Adipose tissue (tissue), 3 donors: ENCODE results near the gene AEN. TPM values are rescaled to one million over a fixed set of nuclear protein-coding genes. Genes with fewer than 3 reads are reported as not detected.
"Not testable (repeated sequence)": the region's sequence is repeated elsewhere in the genome, so short reads cannot be mapped to it uniquely, and the experiment has no call there.

ENCODE experiments used
- H3K27ac ChIP-seq: one replicate; pipeline ENCODE4 v1.5.1; 2013; ENCODE audit warnings: low read depth, low read length
- WGBS, 3 donors: extraction: QIAGEN DNeasy Blood & Tissue Kit; methylation state at CpG; one replicate each; pipeline ENCODE4 v1.1.7; 2013; 5-methylcytosine and 5-hydroxymethylcytosine counted together
- polyA plus RNA-seq, 3 donors: library from polyadenylated mRNA; stranded (reverse); fragments of 200-250 nt; gene quantifications; one replicate each; pipeline ENCODE4 v1.2.3, GENCODE V29; 2013
- donor health status: healthy with polysubstance abuse.
- donor health status: Bipolar disorder and iron deficiency.
- donor health status: healthy.

The AEN gene
- polyA plus RNA-seq, 3 donors = 6.7 to 15.9 (median 11.4) TPM

DNA sequence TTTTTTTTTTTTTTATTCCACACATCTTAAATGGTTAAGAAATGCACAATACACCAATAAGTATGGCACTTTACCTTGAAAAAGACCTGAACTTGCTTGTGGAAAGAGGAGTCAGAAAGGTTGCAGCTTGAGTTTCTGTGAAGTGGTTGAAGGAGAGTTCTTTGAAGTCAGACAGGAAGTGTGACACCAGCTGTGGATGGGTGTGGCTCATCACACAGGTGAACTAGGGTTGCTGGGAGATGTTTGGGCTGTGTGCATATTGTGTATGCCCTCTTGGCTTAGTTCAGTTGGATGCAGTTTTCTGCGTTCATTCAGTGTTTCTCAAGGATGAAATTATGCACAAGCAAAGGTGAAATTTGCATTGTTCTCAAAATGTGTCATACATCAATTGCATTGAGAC is 6.3 kb downstream of the AEN start:
- WGBS, 3 donors = 91 to 96% (median 93%) methylated on average over 1 of the region's 1 CpG
- H3K27ac ChIP-seq = no peak overlapping the region

- WGBS, 3 donors = 84 to 97% (median 94%) methylated on average over 5 of the region's 5 CpGs
- H3K27ac ChIP-seq = no peak overlapping the region
Observed at GRCh38 chr15:88628018-88628654, 7.0 kb downstream of the AEN start.

GRCh38 chr15:88629071-88629470 is 7.9 kb downstream of the AEN start:
- WGBS, 3 donors = 89 to 94% (median 90%) methylated on average over 16 of the region's 16 CpGs

GRCh38 chr15:88630141-88630721 is 9.1 kb downstream of the AEN start:
- H3K27ac ChIP-seq = no peak overlapping the region
- WGBS, 3 donors = 43 to 63% (median 62%) methylated on average over 9 of the region's 9 CpGs

More at GRCh38 chr15:88629071-88629470, 7.9 kb downstream of the AEN start:
- no peak overlapping the region for H3K27ac ChIP-seq

GRCh38 chr15:88630798-88631463 is 9.8 kb downstream of the AEN start:
- H3K27ac ChIP-seq = no peak overlapping the region
- WGBS, 3 donors = 67 to 87% (median 83%) methylated on average over 7 of the region's 7 CpGs

DNA sequence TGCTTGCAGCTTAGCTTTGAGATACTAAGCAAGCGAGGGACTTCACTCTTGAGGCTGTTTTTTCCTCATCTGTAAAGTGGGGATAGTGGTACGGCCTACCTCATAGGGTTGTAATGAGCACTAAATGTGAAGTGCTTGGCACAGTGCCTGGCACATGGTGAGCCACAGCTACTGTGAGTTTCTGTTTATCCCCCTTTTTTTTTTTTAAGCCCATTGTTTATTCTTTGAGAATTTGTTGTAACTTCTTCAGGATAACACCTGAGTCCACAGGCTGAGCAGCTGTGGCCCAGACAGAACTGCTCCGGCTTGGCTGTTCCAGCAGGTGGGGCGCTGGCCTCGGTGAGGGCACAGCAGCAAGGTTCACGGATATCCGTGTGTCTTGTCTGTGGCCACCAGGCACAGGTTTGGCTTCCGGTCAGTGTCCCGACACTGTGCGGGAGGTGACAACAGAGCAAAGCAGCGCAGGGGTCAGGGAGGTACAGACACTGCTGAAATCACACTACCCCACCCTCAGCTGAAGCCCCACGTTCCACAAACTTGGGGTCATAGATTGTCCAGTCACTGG is 10.4 kb downstream of the AEN start:
- WGBS, 3 donors = 89 to 93% (median 90%) methylated on average over 12 of the region's 12 CpGs
- no peak overlapping the region for H3K27ac ChIP-seq

DNA sequence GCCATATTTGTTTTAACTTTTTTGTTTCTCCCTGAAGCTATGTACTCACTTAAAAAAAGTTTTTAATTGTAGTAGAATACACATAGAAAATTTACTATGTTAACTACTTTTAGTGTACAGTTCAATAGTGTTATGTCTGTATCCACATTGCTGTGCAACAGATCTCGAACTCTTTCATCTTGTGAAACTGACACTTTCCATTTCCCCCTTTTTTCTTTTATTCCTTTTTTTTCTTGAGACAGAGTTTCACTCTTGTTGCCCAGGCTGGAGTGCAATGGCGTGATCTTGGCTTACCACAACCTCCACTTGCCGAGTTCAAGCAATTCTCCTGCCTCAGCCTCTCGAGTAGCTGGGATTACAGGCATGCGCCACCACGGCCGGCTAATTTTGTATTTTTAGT is 11.7 kb downstream of the AEN start:
- WGBS, 3 donors = 79 to 93% (median 86%) methylated on average over 7 of the region's 7 CpGs
- H3K27ac ChIP-seq = not testable (repeated sequence)

GRCh38 chr15:88634449-88634848 is 13.3 kb downstream of the AEN start:
- H3K27ac ChIP-seq = no peak overlapping the region
- 83 to 94% (median 93%) methylated on average over 2 of the region's 2 CpGs for WGBS, 3 donors

DNA sequence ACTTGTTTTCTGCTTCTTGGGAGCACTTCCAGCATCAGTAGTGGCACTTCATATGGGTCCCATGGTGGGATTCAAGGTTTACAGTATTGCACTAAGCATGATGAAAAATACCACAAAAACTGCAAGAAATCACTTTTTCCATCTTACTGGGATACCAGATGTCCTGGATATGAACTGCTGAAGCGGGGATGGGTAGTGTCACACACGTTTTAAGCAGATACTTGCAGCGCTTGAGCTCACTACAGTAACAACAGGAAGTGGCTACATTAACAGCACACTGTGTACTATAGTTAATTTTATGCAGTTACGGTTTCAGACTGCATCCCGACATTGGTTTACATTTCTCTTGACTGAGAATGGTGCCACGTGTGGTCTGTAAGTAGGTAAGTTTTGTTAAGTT is 14.2 kb downstream of the AEN start:
- 42 to 82% (median 54%) methylated on average over 6 of the region's 6 CpGs for WGBS, 3 donors
- no peak overlapping the region for H3K27ac ChIP-seq

DNA sequence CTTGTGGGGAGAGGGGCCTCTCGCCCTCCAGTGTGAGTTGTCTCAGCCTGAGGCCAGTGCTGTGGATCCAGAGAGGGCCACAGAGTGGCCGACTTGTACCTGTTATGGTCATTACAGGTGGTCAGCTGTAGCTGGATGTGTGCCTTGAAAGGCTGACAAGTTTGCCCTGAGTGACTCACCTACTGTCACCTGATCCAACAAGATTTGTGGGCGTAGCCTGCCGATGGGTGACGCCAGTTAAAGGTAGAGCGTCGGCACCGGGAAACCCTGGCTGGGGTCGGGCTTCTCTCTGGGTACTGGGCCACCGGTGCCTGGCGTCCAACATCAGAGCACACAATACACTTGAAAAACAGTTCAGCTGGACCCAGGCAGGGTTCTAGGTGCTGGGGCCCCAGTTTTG is 14.9 kb downstream of the AEN start:
- H3K27ac ChIP-seq = no peak overlapping the region
- 47 to 86% (median 85%) methylated on average over 11 of the region's 11 CpGs for WGBS, 3 donors

DNA sequence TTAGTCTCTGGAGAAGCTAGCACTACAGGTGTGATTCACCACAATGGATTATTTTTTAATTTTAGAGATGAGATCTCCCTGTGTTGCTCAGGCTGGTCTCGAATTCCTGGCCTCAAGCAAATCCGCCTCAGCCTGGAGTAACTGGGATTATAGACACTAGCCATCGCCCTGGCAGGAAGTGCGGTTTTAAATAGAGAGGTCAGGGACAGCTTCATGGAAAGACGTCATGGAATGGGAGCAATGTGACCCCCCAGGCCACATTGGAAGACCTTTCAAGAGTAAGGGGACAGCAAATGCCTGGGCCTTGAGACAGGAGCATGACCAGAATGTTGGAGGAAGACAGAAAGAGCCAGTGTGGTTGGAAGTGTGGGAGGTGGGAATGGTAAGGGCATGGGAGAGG is 15.5 kb downstream of the AEN start:
- no peak overlapping the region for H3K27ac ChIP-seq
- 80 to 87% (median 82%) methylated on average over 5 of the region's 5 CpGs for WGBS, 3 donors

DNA sequence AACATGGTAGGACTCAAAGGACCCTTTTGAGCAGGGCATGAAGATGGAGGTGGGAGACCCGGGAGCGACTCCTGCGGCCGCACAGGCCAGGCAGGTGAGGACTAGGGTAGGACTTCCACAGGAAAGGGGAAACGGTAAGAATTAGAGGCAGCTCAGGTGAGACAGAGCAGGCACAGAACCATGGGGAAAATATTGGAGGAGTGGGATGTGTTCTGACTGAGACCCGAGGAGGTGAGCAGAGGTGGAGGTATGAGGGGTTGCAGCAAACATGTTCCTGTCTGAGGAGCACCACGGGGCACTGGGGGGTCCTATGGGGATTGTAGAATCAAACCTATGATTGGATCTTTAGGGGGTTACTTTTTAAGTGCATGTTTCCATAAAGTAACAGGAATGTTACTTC is 16.3 kb downstream of the AEN start:
- 71 to 81% (median 73%) methylated on average over 7 of the region's 7 CpGs for WGBS, 3 donors
- H3K27ac ChIP-seq = no peak overlapping the region

GRCh38 chr15:88637841-88638625 is 16.9 kb downstream of the AEN start:
- peak overlapping the region; percentile 78 for H3K27ac ChIP-seq
- 59 to 68% (median 64%) methylated on average over 7 of the region's 7 CpGs for WGBS, 3 donors

GRCh38 chr15:88638626-88639372 is 17.7 kb downstream of the AEN start, which contains the start of gene ISG20:
Gene ISG20 (plus strand): TSS chr15:88639016. CDS start chr15:88639367, 351 bp downstream.
- WGBS, 3 donors = 5 to 10% (median 7%) methylated on average over 25 to 27 of the region's 27 CpGs

DNA sequence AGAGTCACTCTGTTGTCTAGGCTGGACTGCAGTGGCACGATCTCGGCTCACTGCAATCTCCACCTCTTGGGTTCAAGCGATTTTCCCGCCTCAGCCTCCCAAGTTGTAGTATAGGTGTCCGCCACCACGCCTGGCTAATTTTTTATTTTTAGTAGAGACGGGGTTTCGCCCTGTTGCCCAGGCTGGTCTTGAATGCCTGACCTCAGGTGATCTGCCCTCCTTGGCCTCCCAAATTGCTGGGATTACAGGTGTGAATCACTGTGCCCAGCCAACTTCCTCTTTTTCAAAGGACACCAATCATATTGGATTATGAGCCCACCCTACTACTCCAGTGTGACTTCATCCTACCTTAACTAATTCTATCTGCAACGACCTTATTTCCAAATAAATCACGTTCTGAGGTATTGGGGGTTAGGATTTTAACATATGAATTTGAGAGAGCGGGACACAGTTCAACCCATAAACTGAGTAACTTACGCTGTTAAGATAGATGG is 20.9 kb downstream of the AEN start:
- WGBS, 3 donors = 90 to 93% (median 92%) methylated on average over 11 to 12 of the region's 12 CpGs
- H3K27ac ChIP-seq = no peak overlapping the region

More at GRCh38 chr15:88638626-88639372, 17.7 kb downstream of the AEN start, which contains the start of gene ISG20:
- H3K27ac ChIP-seq = peak within 1 kb of the TSS; percentile 78

DNA sequence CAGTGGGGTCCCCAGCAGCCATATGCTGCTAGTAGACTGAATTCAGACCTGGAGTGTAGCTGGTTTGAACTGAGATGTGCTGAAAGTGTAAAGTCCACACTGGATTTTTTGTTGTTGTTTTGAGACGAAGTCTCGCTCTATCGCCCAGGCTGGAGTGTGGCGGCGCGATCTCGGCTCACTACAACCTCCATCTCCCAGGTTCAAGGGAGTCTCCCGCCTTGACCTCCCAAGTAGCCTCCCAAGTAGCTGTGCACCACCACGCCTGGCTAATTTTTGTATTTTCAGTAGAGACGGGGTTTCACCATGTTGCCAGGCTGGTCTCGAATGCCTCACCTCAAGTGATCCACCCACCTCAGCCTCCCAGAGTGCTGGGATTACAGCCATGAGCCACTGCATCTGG is 21.4 kb downstream of the AEN start:
- WGBS, 3 donors = 93 to 97% (median 96%) methylated on average over 11 of the region's 11 CpGs
- H3K27ac ChIP-seq = not testable (repeated sequence)

DNA sequence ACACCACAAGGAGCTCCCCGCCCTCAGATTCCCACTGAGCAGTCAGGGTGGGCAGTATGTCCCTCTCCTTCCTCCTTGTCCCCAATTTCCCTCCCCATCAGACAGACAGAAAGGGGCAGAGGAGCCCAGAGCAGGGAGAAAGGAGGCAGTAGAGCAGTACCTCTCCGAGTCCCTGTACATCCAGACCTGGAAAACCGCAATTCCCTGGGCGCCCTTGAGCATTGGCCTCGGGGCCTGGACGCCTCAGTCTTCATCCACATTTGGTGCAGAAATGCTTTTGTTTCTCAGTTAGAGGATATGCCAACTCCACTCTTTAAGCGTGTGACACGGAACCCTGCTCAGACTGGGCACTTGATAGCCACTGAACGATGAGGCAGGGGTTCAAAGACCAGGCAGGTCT is 23.6 kb downstream of the AEN start:
- no peak overlapping the region for H3K27ac ChIP-seq

More for the DNA sequence above, 23.6 kb downstream of the AEN start:
- 91 to 95% (median 92%) methylated on average over 9 of the region's 9 CpGs for WGBS, 3 donors
